ENCODE results near the gene ADCY2.
"Not testable (repeated sequence)": the region's sequence is repeated elsewhere in the genome, so short reads cannot be mapped to it uniquely, and the experiment has no call there.

- not testable (repeated sequence) for TF ChIP-seq POLR2A (IDR thresholded peaks at IDR 0.05; ENCODE audit: insufficient read depth in 1 of 2, low read depth in 2 of 2, low read length in 2 of 2); CTCF (CRISPR knock-in tag; IDR thresholded peaks at IDR 0.05); SP5 (CRISPR knock-in tag; IDR thresholded peaks at IDR 0.05; ENCODE audit: borderline replicate concordance, low read depth); EP300 (IDR thresholded peaks at IDR 0.05; ENCODE audit: low read depth in 2 of 2, low read length in 2 of 2); EP300 (CRISPR knock-in tag; IDR thresholded peaks at IDR 0.05; ENCODE audit: borderline replicate concordance); ERF (CRISPR knock-in tag; IDR thresholded peaks at IDR 0.05); HNRNPH1 (optimal IDR thresholded peaks at IDR 0.05; ENCODE audit: low read depth, low read length); EZH2 (conservative IDR thresholded peaks at IDR 0.05; ENCODE audit: low read depth, low read length); SALL2 (CRISPR knock-in tag; IDR thresholded peaks at IDR 0.05); SMARCC2 (IDR thresholded peaks at IDR 0.05); POLR2AphosphoS5 (IDR thresholded peaks at IDR 0.05; ENCODE audit: low read depth, low read length); ZBTB39 (CRISPR knock-in tag; IDR thresholded peaks at IDR 0.05); NFE2 (CRISPR knock-in tag; IDR thresholded peaks at IDR 0.05); RFX1 (IDR thresholded peaks at IDR 0.05)
- TF ChIP-seq, protein P1, sequence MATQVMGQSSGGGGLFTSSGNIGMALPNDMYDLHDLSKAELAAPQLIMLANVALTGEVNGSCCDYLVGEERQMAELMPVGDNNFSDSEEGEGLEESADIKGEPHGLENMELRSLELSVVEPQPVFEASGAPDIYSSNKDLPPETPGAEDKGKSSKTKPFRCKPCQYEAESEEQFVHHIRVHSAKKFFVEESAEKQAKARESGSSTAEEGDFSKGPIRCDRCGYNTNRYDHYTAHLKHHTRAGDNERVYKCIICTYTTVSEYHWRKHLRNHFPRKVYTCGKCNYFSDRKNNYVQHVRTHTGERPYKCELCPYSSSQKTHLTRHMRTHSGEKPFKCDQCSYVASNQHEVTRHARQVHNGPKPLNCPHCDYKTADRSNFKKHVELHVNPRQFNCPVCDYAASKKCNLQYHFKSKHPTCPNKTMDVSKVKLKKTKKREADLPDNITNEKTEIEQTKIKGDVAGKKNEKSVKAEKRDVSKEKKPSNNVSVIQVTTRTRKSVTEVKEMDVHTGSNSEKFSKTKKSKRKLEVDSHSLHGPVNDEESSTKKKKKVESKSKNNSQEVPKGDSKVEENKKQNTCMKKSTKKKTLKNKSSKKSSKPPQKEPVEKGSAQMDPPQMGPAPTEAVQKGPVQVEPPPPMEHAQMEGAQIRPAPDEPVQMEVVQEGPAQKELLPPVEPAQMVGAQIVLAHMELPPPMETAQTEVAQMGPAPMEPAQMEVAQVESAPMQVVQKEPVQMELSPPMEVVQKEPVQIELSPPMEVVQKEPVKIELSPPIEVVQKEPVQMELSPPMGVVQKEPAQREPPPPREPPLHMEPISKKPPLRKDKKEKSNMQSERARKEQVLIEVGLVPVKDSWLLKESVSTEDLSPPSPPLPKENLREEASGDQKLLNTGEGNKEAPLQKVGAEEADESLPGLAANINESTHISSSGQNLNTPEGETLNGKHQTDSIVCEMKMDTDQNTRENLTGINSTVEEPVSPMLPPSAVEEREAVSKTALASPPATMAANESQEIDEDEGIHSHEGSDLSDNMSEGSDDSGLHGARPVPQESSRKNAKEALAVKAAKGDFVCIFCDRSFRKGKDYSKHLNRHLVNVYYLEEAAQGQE (IDR thresholded peaks at IDR 0.05; ENCODE audit: borderline replicate concordance in 1 of 2, low read depth in 1 of 2, low read length in 2 of 2): not testable (repeated sequence)
Observed at GRCh38 chr5:7423231-7423630, 27.3 kb downstream of the ADCY2 start.
